IPS DF 19.7 (cell line): ENCODE measurements around the gene FADD.
"Not testable (repeated sequence)": the region's sequence is repeated elsewhere in the genome, so short reads cannot be mapped to it uniquely, and the experiment has no call there.

Experiments
- DNase-seq: peaks from one replicate; pipeline ENCODE4 v3.0.0-alpha.2; 2013; ENCODE audit warnings: low read depth, low spot score

The FADD gene

GRCh38 chr11:70204466-70204799 is 1.3 kb downstream of the FADD start:
- DNase-seq = no peak

GRCh38 chr11:70205049-70205725 is 2.1 kb downstream of the FADD start:
- no peak for DNase-seq

- no peak for DNase-seq
These were observed 2.7 kb downstream of the FADD start for GRCh38 chr11:70205766-70206165.

GRCh38 chr11:70206226-70206981 is 3.3 kb downstream of the FADD start:
- no peak for DNase-seq

GRCh38 chr11:70206982-70207376 is 3.9 kb downstream of the FADD start:
- DNase-seq = no peak

GRCh38 chr11:70207531-70208131 is 4.5 kb downstream of the FADD start:
- DNase-seq = no peak

GRCh38 chr11:70209391-70209912 is 6.4 kb downstream of the FADD start:
- no peak for DNase-seq

GRCh38 chr11:70210051-70210501 is 7.0 kb downstream of the FADD start:
- DNase-seq = no peak

GRCh38 chr11:70210530-70210929 is 7.4 kb downstream of the FADD start:
- no peak for DNase-seq

GRCh38 chr11:70212227-70212811 is 9.2 kb downstream of the FADD start:
- no peak for DNase-seq

- not testable (repeated sequence) for DNase-seq
These were observed 14.3 kb downstream of the FADD start for GRCh38 chr11:70217388-70217787.

- DNase-seq = not testable (repeated sequence)
These were observed 15.0 kb downstream of the FADD start for GRCh38 chr11:70218076-70218475.

- DNase-seq = no peak
These were observed 17.0 kb downstream of the FADD start for GRCh38 chr11:70220136-70220535.

- no peak for DNase-seq
These were observed 17.8 kb downstream of the FADD start for GRCh38 chr11:70220920-70221319.

- no peak for DNase-seq
These were observed 22.6 kb downstream of the FADD start for GRCh38 chr11:70225681-70226177.

GRCh38 chr11:70226183-70226582 is 23.1 kb downstream of the FADD start:
- DNase-seq = no peak

GRCh38 chr11:70226967-70227366 is 23.9 kb downstream of the FADD start:
- no peak for DNase-seq

- DNase-seq = no peak
These were observed 26.6 kb downstream of the FADD start for GRCh38 chr11:70229737-70230136.

- no peak for DNase-seq
These were observed 27.2 kb downstream of the FADD start for GRCh38 chr11:70230151-70230839.

GRCh38 chr11:70230840-70231710 is 28.0 kb downstream of the FADD start:
- DNase-seq = no peak
